ENCODE results near the gene OPCML.

OPCML gene

GRCh38 chr11:133360860-133361688 is 171.2 kb downstream of the OPCML start:
- H3K27ac ChIP-seq, result no peak overlapping the region
- no peaks in the 10 kb centered on the region for H3K27me3 ChIP-seq
- H3K4me1 ChIP-seq (ENCODE audit: control insufficient read depth in 1 of 2, insufficient read depth in 1 of 2, low read depth in 1 of 2, low read length in 1 of 2), result no peaks in the 10 kb centered on the region
- no peaks in the 10 kb centered on the region for H3K36me3 ChIP-seq
- H3K4me3 ChIP-seq (ENCODE audit: low read depth in 1 of 2, low read length in 1 of 2), result no peak overlapping the region
- TF ChIP-seq CTCF (IDR thresholded peaks at IDR 0.05), result no peak
- H3K9me3 ChIP-seq, result no peaks in the 10 kb centered on the region

- no peaks in the 10 kb centered on the region for H3K36me3 ChIP-seq
- H3K27me3 ChIP-seq, result no peaks in the 10 kb centered on the region
- no peaks in the 10 kb centered on the region for H3K9me3 ChIP-seq
- no peaks in the 10 kb centered on the region for H3K4me1 ChIP-seq (ENCODE audit: control insufficient read depth in 1 of 2, insufficient read depth in 1 of 2, low read depth in 1 of 2, low read length in 1 of 2)
- H3K4me3 ChIP-seq (ENCODE audit: low read depth in 1 of 2, low read length in 1 of 2), result no peak overlapping the region
- H3K27ac ChIP-seq, result no peak overlapping the region
- no peak for TF ChIP-seq CTCF (IDR thresholded peaks at IDR 0.05)
Observed at GRCh38 chr11:133355095-133355494, 177.2 kb downstream of the OPCML start.

- Histone ChIP-seq H3K4me1 (ENCODE audit: control insufficient read depth in 1 of 2, insufficient read depth in 1 of 2, low read depth in 1 of 2, low read length in 1 of 2) (no peaks in the 10 kb centered on the region), H3K27ac (no peak overlapping the region), H3K36me3 (no peaks in the 10 kb centered on the region), H3K27me3 (no peaks in the 10 kb centered on the region), H3K9me3 (no peaks in the 10 kb centered on the region), H3K4me3 (ENCODE audit: low read depth in 1 of 2, low read length in 1 of 2) (no peak overlapping the region)
- TF ChIP-seq CTCF (IDR thresholded peaks at IDR 0.05), result no peak
Observed at GRCh38 chr11:133354069-133354468, 178.2 kb downstream of the OPCML start.

- Histone ChIP-seq H3K4me1 (ENCODE audit: control insufficient read depth in 1 of 2, insufficient read depth in 1 of 2, low read depth in 1 of 2, low read length in 1 of 2) (no peaks in the 10 kb centered on the region), H3K4me3 (ENCODE audit: low read depth in 1 of 2, low read length in 1 of 2) (no peak overlapping the region), H3K27ac (no peak overlapping the region), H3K36me3 (no peaks in the 10 kb centered on the region), H3K27me3 (no peaks in the 10 kb centered on the region), H3K9me3 (no peaks in the 10 kb centered on the region)
- no peak for TF ChIP-seq CTCF (IDR thresholded peaks at IDR 0.05)
Observed at GRCh38 chr11:133350045-133350444, 182.3 kb downstream of the OPCML start.

GRCh38 chr11:133347988-133348387 is 184.3 kb downstream of the OPCML start:
- Histone ChIP-seq H3K36me3 (no peaks in the 10 kb centered on the region), H3K9me3 (no peaks in the 10 kb centered on the region), H3K4me1 (ENCODE audit: control insufficient read depth in 1 of 2, insufficient read depth in 1 of 2, low read depth in 1 of 2, low read length in 1 of 2) (no peaks in the 10 kb centered on the region), H3K27ac (no peak overlapping the region), H3K27me3 (no peaks in the 10 kb centered on the region), H3K4me3 (ENCODE audit: low read depth in 1 of 2, low read length in 1 of 2) (no peak overlapping the region)
- no peak for TF ChIP-seq CTCF (IDR thresholded peaks at IDR 0.05)
